Thyroid gland (tissue), 4 donors: ENCODE data around the gene IPMK.

ENCODE experiments used
- CTCF ChIP-seq, 6 experiments: fragments of 200-600 bp in 3 of 6; fragments of 450-650 bp in 3 of 6; sonication (generic) in 3 of 6; IDR thresholded peaks; one replicate each; pipeline ENCODE4 v1.5.1; 2016 to 2019; ENCODE audit warnings: antibody characterized with exemption in 6 of 6, mild to moderate bottlenecking in 2 of 6, inconsistent platforms in 1 of 6, moderate library complexity in 1 of 6
- POLR2A ChIP-seq, 2 donors: fragments of 450-650 bp; IDR thresholded peaks; one replicate each; pipeline ENCODE4 v1.6.1; 2017; ENCODE audit warnings: antibody characterized with exemption in 2 of 2, mild to moderate bottlenecking in 2 of 2, moderate library complexity in 1 of 2

- no peak for TF ChIP-seq CTCF (IDR thresholded peaks at IDR 0.05)
- no peak for TF ChIP-seq POLR2A (IDR thresholded peaks at IDR 0.05)
These were observed 96.5 kb downstream of the IPMK start for GRCh38 chr10:58171146-58171545.
